ENCODE measurements around the gene POLR1D.

Gene POLR1D, protein sequence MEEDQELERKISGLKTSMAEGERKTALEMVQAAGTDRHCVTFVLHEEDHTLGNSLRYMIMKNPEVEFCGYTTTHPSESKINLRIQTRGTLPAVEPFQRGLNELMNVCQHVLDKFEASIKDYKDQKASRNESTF

DNA sequence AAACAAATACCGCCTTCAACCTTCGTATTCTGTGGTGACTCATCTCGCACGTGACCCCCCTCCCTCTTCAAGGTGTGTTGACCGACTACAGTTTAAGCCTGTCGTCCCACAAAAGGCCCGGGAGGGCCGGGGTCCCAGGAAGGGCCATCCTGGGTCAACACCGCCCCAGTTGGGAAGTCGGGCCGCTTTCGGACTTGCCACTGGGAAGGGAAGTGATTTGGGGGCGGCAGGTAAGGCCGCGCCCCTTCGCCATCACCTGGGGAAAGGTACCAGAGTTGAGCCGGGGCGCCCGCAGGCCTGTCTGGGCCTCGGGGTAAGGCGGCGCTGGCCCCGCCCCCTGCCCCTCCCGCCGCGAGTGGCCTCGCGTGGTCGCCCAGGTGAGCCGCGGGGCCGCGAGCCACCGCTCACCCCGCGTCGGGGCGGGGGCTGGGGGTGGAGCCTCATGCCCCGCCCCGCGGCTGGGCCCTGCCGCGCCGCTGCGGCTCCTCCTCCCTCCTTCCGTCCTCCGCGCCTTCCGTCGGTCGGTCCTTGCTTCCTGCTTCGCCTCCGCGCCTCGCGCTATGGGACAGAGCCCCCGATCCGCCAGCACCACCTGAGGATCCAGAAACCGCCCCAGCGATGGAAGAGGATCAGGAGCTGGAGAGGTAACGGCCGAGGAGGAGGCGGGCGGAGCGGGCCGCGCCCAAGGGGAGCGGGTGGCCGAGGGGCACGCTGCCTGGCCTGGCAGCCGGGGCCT is at the start of gene POLR1D:
Gene POLR1D, plus strand, starts transcription at position 527 of the 736 bp plus-strand sequence. Its CDS starts 92 bp downstream, at position 619.
- WGBS (ENCODE audit: insufficient coverage, insufficient read length), result no CpG with 5 or more reads among the region's 71 CpGs
- Histone ChIP-seq H3K27me3 (ENCODE audit: control insufficient read depth, insufficient read depth, low read length) (no peaks in the 10 kb centered on the region), H3K4me1 (ENCODE audit: control insufficient read depth, insufficient read depth, low read length) (no peaks in the 10 kb centered on the region; the same call in 1 of the 2 replicates), H3K9me3 (ENCODE audit: control insufficient read depth, insufficient read depth, low read length) (no peaks in the 10 kb centered on the region), H3K4me3 (ENCODE audit: low read length) (peak within 1 kb of the TSS; percentile 92), H3K27ac (ENCODE audit: low read length) (no peak within 1 kb of the TSS), H3K36me3 (ENCODE audit: control insufficient read depth, insufficient read depth, low read length) (no peaks in the 10 kb centered on the region; the same call in 1 of the 2 replicates)
- peak; percentile 41 for DNase-seq (ENCODE audit: low read depth, low spot score)

DNA sequence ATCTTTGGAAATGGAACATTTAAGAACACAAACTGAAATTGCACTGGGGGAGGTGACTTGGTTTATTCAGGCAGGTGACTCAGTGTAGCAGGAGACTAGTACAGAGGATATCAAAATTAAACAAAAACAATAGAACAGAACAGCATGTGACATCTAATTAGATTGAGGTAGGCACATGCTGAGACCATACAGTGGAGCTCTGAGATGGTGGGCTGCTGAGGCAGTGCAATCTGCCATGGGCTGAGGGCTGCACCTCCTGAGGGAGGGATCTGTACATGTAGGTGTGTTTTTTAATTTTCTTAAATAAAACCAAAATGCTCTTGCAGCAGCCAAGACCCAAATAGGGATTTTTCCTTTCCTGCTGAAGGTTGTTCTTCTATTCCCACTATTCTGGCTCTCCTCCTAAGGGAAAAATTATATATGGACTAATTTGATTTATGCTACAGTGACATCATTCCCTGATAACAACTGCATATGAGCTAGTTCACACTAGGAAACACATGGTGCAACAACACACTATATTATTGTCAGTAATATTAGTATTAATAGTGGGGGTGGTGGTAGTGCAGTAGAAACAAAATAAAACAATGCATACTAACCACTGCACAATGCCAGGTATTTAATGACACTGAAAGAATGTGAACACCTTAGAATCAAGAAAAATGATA is 49.3 kb upstream of the POLR1D start:
- no peak for DNase-seq (ENCODE audit: low read depth, low spot score)
- H3K4me1 ChIP-seq (ENCODE audit: control insufficient read depth, insufficient read depth, low read length), result no peaks in the 10 kb centered on the region
- no peaks in the 10 kb centered on the region for H3K9me3 ChIP-seq (ENCODE audit: control insufficient read depth, insufficient read depth, low read length)
- H3K4me3 ChIP-seq (ENCODE audit: low read length), result no peak overlapping the region
- H3K36me3 ChIP-seq (ENCODE audit: control insufficient read depth, insufficient read depth, low read length), result peaks cover 4% of the 10 kb centered on the region; the same call in 1 of the 2 replicates
- no peaks in the 10 kb centered on the region for H3K27me3 ChIP-seq (ENCODE audit: control insufficient read depth, insufficient read depth, low read length)
- no peak overlapping the region for H3K27ac ChIP-seq (ENCODE audit: low read length)

- no peak overlapping the region for H3K4me3 ChIP-seq (ENCODE audit: low read length)
- H3K9me3 ChIP-seq (ENCODE audit: control insufficient read depth, insufficient read depth, low read length), result no peaks in the 10 kb centered on the region
- no CpG with 5 or more reads among the region's 2 CpGs for WGBS (ENCODE audit: insufficient coverage, insufficient read length)
- no peaks in the 10 kb centered on the region for H3K4me1 ChIP-seq (ENCODE audit: control insufficient read depth, insufficient read depth, low read length)
- peaks cover 4% of the 10 kb centered on the region; the same call in 1 of the 2 replicates for H3K36me3 ChIP-seq (ENCODE audit: control insufficient read depth, insufficient read depth, low read length)
- DNase-seq (ENCODE audit: low read depth, low spot score), result no peak
- H3K27ac ChIP-seq (ENCODE audit: low read length), result no peak overlapping the region
- no peaks in the 10 kb centered on the region for H3K27me3 ChIP-seq (ENCODE audit: control insufficient read depth, insufficient read depth, low read length)
These were observed 48.4 kb upstream of the POLR1D start for GRCh38 chr13:27573265-27573664.

DNA sequence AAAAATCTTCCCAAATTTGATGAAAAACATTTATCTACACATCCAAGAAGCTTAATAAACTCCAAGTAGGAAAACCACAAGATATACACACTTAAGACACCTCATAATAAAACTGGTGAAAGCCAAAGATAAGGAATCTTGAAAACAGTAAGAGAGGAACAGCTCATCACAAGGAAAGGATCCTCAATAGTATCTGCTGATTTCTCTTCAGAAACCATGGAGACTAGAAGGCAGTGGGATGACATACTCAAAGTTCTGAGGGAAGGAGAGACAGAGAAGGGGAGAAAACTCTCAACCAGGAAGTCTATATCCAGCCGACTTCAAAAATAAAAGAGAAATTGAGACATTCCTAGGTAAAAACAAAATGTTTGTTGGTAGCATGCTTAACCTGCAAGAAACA is 47.0 kb upstream of the POLR1D start:
- no peak overlapping the region for H3K27ac ChIP-seq (ENCODE audit: low read length)
- no peaks in the 10 kb centered on the region for H3K36me3 ChIP-seq (ENCODE audit: control insufficient read depth, insufficient read depth, low read length)
- no peak for DNase-seq (ENCODE audit: low read depth, low spot score)
- H3K4me3 ChIP-seq (ENCODE audit: low read length), result no peak overlapping the region
- H3K9me3 ChIP-seq (ENCODE audit: control insufficient read depth, insufficient read depth, low read length), result no peaks in the 10 kb centered on the region
- no peaks in the 10 kb centered on the region for H3K4me1 ChIP-seq (ENCODE audit: control insufficient read depth, insufficient read depth, low read length)
- no CpG with 5 or more reads among the region's 1 CpG for WGBS (ENCODE audit: insufficient coverage, insufficient read length)
- no peaks in the 10 kb centered on the region for H3K27me3 ChIP-seq (ENCODE audit: control insufficient read depth, insufficient read depth, low read length)

- Histone ChIP-seq H3K36me3 (ENCODE audit: control insufficient read depth, insufficient read depth, low read length) (no peaks in the 10 kb centered on the region), H3K27me3 (ENCODE audit: control insufficient read depth, insufficient read depth, low read length) (no peaks in the 10 kb centered on the region), H3K27ac (ENCODE audit: low read length) (no peak overlapping the region), H3K4me1 (ENCODE audit: control insufficient read depth, insufficient read depth, low read length) (no peaks in the 10 kb centered on the region), H3K4me3 (ENCODE audit: low read length) (no peak overlapping the region), H3K9me3 (ENCODE audit: control insufficient read depth, insufficient read depth, low read length) (no peaks in the 10 kb centered on the region)
- no CpG with 5 or more reads among the region's 6 CpGs for WGBS (ENCODE audit: insufficient coverage, insufficient read length)
- DNase-seq (ENCODE audit: low read depth, low spot score), result no peak
These were observed 43.3 kb upstream of the POLR1D start for GRCh38 chr13:27578121-27579030.

DNA sequence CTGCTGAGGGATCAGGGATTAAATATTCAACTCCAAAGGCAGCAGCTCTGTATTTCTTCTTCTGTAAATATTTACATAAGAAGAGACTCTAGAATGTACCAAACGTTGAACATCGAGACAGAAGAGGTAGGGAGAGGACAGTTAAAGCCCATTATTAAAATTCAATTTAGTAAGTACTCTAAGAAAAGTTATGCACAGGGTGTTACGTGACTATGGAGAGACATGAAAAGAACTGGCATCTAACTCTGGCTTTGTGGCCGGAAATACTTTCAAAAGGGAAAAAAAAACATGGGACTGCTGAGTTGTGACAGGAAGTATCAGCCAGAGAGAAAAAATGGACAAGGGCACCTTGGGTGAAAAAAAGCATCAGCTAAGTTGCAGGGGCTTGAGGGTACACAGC is 38.0 kb upstream of the POLR1D start:
- H3K27me3 ChIP-seq (ENCODE audit: control insufficient read depth, insufficient read depth, low read length), result no peaks in the 10 kb centered on the region
- no peaks in the 10 kb centered on the region for H3K36me3 ChIP-seq (ENCODE audit: control insufficient read depth, insufficient read depth, low read length)
- no peaks in the 10 kb centered on the region for H3K4me1 ChIP-seq (ENCODE audit: control insufficient read depth, insufficient read depth, low read length)
- no peaks in the 10 kb centered on the region for H3K9me3 ChIP-seq (ENCODE audit: control insufficient read depth, insufficient read depth, low read length)
- no CpG with 5 or more reads among the region's 4 CpGs for WGBS (ENCODE audit: insufficient coverage, insufficient read length)
- no peak overlapping the region for H3K27ac ChIP-seq (ENCODE audit: low read length)
- no peak overlapping the region for H3K4me3 ChIP-seq (ENCODE audit: low read length)
- DNase-seq (ENCODE audit: low read depth, low spot score), result no peak

DNA sequence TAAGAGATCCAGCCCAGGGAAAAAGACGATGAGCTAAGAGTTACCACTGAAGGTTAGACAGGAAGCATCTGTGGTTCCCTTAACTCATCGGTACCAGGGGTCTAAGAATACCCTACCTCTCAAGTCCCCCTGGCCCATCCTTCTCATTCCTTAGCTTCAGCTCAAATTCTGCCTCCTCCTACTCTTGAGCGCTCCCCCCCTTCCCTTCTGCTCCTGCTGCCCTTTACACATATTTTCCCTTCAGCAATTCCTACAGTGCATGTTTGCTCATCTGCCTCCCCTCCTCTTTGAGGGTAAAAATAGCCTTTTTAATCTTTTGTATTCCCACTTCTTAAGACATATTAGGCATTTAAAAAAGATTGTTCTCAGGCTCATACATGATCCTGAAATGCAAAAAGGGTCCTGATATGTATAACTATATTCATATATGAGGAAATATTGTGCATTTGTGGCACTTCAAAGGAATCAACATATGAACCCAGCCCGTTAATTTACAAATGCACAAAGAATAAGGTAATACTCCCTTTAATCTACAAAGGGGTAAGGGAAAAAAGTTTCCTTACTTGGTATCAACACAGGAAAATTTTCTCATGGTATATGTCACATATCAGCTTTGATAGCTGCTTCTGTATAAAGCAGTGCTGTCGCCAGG is 34.5 kb upstream of the POLR1D start:
- H3K27ac ChIP-seq (ENCODE audit: low read length), result no peak overlapping the region
- no peak overlapping the region for H3K4me3 ChIP-seq (ENCODE audit: low read length)
- H3K27me3 ChIP-seq (ENCODE audit: control insufficient read depth, insufficient read depth, low read length), result no peaks in the 10 kb centered on the region
- H3K4me1 ChIP-seq (ENCODE audit: control insufficient read depth, insufficient read depth, low read length), result no peaks in the 10 kb centered on the region
- H3K9me3 ChIP-seq (ENCODE audit: control insufficient read depth, insufficient read depth, low read length), result no peaks in the 10 kb centered on the region
- no peak for DNase-seq (ENCODE audit: low read depth, low spot score)
- WGBS (ENCODE audit: insufficient coverage, insufficient read length), result no CpG with 5 or more reads among the region's 5 CpGs
- no peaks in the 10 kb centered on the region for H3K36me3 ChIP-seq (ENCODE audit: control insufficient read depth, insufficient read depth, low read length)

- Histone ChIP-seq H3K27me3 (ENCODE audit: control insufficient read depth, insufficient read depth, low read length) (no peaks in the 10 kb centered on the region), H3K36me3 (ENCODE audit: control insufficient read depth, insufficient read depth, low read length) (no peaks in the 10 kb centered on the region), H3K27ac (ENCODE audit: low read length) (no peak overlapping the region), H3K4me3 (ENCODE audit: low read length) (no peak overlapping the region), H3K9me3 (ENCODE audit: control insufficient read depth, insufficient read depth, low read length) (no peaks in the 10 kb centered on the region), H3K4me1 (ENCODE audit: control insufficient read depth, insufficient read depth, low read length) (no peaks in the 10 kb centered on the region)
- WGBS (ENCODE audit: insufficient coverage, insufficient read length), result no CpG with 5 or more reads among the region's 1 CpG
- DNase-seq (ENCODE audit: low read depth, low spot score), result no peak
These were observed 33.3 kb upstream of the POLR1D start for GRCh38 chr13:27588405-27588804.

DNA sequence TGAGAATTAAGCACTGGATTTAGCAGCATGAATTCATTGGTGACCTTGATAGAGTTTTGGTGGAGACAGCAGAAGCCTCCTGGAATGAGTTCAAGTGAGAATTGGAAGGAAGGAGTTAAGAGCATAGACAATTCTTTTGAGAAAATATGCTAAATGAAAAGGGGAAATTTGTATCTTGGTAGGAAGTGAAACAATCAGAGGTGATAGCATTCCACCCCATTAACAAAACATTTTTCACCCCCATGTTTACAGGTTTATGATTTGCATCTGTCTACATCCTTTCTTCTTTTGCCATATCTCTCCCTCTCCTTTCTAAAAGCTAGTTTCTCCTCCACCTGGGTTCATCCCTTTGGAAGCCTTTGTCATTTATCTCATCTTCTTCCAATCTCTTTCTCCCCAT is 28.8 kb upstream of the POLR1D start:
- H3K9me3 ChIP-seq (ENCODE audit: control insufficient read depth, insufficient read depth, low read length), result no peaks in the 10 kb centered on the region
- no peaks in the 10 kb centered on the region for H3K36me3 ChIP-seq (ENCODE audit: control insufficient read depth, insufficient read depth, low read length)
- H3K4me1 ChIP-seq (ENCODE audit: control insufficient read depth, insufficient read depth, low read length), result no peaks in the 10 kb centered on the region
- DNase-seq (ENCODE audit: low read depth, low spot score), result no peak
- H3K27ac ChIP-seq (ENCODE audit: low read length), result no peak overlapping the region
- H3K27me3 ChIP-seq (ENCODE audit: control insufficient read depth, insufficient read depth, low read length), result no peaks in the 10 kb centered on the region
- no peak overlapping the region for H3K4me3 ChIP-seq (ENCODE audit: low read length)

GRCh38 chr13:27593267-27593666 is 28.4 kb upstream of the POLR1D start:
- Histone ChIP-seq H3K9me3 (ENCODE audit: control insufficient read depth, insufficient read depth, low read length) (no peaks in the 10 kb centered on the region), H3K4me1 (ENCODE audit: control insufficient read depth, insufficient read depth, low read length) (no peaks in the 10 kb centered on the region), H3K27me3 (ENCODE audit: control insufficient read depth, insufficient read depth, low read length) (no peaks in the 10 kb centered on the region), H3K27ac (ENCODE audit: low read length) (no peak overlapping the region), H3K4me3 (ENCODE audit: low read length) (no peak overlapping the region), H3K36me3 (ENCODE audit: control insufficient read depth, insufficient read depth, low read length) (no peaks in the 10 kb centered on the region)
- no peak for DNase-seq (ENCODE audit: low read depth, low spot score)
- WGBS (ENCODE audit: insufficient coverage, insufficient read length), result 100% methylated on average over 2 of the region's 3 CpGs

Measured in iPS DF 6.9 (cell line).